Bronchial epithelial cell (primary cell): Measurements from ENCODE around the gene TBX6. TPM values are rescaled to one million over a fixed set of nuclear protein-coding genes. Genes with fewer than 3 reads are reported as not detected.

Experiments
- DNase-seq: peaks from one replicate; pipeline ENCODE4 v3.0.0-alpha.2; 2010; ENCODE audit warnings: low read depth
- FAIRE-seq: peaks from 2 replicates; lab custom pipeline; 2011; peaks lifted over from hg19 to GRCh38; lab: Jason Lieb, UNC
- H3K27me3 ChIP-seq: 2 replicates; pipeline ENCODE4 v1.5.1; 2011; ENCODE audit warnings: low read length; ENCODE audit not compliant: control insufficient read depth, insufficient read depth
- H3K36me3 ChIP-seq: 2 replicates; pipeline ENCODE4 v1.5.1; 2011; ENCODE audit warnings: low read length; ENCODE audit not compliant: control insufficient read depth, insufficient read depth
- H3K4me3 ChIP-seq: 2 replicates; pipeline ENCODE4 v1.5.1; 2011; ENCODE audit warnings: mild to moderate bottlenecking, low read depth, low read length, control low read depth
- total RNA-seq: library from RNA; depleted of rRNA; stranded (reverse); fragments of >200 nt; gene quantifications from 2 replicates; pipeline ENCODE4 v1.2.1, GENCODE V29; 2014
- TF ChIP-seq, protein P1 (sequence below): IDR thresholded peaks from 2 replicates; pipeline ENCODE4 v1.5.1; 2011; ENCODE audit warnings: mild to moderate bottlenecking, moderate library complexity, low read length, control low read depth, inconsistent platforms; ENCODE audit not compliant: insufficient read depth, severe bottlenecking

Gene TBX6
- total RNA-seq, 1 donor from 2014 or later = 0.26 TPM

DNA sequence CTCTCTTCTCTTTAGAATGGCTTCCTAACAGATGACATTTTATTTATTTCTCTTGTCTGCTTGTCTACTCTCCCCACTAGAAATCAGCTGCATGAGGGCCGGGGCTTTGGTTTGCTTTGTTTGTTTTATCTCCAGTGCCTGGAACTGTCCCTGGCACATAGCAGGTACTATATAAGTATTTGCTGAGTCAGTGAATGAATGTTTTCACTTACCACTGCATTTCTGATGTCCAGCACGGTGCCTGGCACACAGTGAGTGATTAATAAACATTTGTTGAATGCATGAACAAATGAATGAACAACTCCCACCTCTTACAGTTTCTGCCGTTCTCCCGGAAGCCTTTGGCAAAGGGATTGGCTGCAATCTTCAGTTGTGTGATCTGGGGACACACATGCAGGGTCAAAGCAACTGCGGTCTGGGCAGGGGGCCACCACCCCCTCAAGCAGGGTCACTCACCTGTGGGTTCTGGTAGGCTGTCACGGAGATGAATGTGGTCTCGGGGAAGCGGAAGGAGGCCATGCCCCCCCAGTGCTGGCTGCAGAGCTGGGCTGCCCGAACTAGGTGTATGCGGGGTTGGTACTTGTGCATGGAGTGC is 3.4 kb downstream of the TBX6 start:
- TF ChIP-seq, protein P1, sequence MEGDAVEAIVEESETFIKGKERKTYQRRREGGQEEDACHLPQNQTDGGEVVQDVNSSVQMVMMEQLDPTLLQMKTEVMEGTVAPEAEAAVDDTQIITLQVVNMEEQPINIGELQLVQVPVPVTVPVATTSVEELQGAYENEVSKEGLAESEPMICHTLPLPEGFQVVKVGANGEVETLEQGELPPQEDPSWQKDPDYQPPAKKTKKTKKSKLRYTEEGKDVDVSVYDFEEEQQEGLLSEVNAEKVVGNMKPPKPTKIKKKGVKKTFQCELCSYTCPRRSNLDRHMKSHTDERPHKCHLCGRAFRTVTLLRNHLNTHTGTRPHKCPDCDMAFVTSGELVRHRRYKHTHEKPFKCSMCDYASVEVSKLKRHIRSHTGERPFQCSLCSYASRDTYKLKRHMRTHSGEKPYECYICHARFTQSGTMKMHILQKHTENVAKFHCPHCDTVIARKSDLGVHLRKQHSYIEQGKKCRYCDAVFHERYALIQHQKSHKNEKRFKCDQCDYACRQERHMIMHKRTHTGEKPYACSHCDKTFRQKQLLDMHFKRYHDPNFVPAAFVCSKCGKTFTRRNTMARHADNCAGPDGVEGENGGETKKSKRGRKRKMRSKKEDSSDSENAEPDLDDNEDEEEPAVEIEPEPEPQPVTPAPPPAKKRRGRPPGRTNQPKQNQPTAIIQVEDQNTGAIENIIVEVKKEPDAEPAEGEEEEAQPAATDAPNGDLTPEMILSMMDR = no peak
- H3K27me3 ChIP-seq = no peaks in the 10 kb centered on the region
- FAIRE-seq = no peak
- peaks cover 16% of the 10 kb centered on the region for H3K36me3 ChIP-seq
- no peak overlapping the region for H3K4me3 ChIP-seq
- DNase-seq = no peak

DNA sequence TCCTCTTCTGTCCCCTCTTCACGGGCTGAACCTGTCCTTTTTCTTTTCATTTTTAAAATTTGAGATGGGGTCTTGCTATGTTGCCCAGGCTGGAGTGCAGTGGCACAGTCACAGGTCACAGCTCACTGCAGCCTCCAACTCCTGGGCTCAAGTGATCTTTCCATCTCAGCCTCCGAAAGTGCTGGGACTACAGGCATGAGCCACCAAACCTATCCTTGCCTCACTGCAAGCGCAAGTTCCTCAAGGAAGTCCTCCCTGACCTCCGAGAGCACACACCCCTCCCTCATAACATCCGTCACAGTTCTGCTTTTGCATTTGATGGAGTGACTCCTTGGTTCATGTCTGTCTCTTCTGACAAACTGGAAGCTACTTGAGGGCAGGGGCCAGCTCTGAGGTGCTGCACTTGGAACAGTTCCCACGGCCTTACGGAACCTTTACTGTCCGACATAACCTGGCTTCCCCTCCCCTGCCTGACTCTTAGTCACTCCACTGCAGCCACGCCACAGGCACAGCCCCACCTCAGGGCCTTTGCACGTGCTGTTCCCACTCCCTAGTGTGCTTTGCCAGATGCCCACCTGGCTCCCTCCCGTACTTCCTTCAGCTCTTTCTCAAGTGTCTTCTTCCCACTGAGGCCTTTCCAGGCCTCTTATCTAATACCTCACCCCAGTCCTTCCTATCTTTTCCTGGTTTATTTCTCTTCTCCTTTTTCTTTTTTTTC is 4.4 kb downstream of the TBX6 start:
- no peak overlapping the region for H3K4me3 ChIP-seq
- TF ChIP-seq, protein P1 = no peak
- peaks cover 25% of the 10 kb centered on the region for H3K36me3 ChIP-seq
- FAIRE-seq = peak; percentile 32
- H3K27me3 ChIP-seq = no peaks in the 10 kb centered on the region
- no peak for DNase-seq

DNA sequence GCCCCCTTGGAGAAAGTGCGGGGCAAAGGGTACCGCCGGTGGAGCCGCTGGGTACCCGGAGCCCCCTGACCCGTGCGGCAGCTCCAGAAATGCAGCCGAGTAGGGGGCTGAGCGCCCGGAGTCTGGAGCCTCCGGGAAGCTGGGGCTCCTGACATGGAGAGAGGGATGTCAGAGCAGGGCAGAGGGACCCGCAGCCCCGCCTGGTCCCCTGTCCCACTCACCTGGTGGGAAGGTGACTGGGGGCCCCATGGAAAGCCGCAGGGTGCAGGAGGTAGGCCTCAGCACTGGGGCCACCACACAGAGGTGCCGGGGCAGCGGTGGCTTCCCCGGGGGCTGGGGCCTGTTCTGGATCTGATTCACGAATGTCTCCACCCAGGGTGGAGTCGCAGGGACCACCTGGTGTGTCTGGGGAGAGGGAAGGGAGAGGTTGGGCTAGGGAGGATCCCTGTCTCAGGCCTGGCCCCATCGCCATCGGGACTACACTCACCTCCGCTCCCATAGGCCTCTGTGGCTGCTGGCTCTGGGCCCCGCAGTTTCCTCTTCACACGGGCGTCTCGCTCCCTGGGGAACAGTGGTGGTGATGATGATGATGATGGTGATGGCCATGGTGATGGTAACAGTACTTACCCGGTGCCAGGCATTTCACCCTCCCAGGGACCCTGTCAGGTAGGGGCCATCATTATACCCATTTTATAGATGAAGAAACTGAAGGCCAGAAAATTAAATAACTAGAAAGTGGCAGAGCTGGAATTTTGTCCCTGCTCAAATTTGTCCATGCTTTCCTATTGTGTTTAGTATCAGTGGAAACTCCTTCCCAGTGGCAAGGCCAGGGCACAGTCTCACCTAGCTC is 5.2 kb downstream of the TBX6 start:
- DNase-seq = no peak
- Histone ChIP-seq H3K27me3 (no peaks in the 10 kb centered on the region), H3K4me3 (no peak overlapping the region), H3K36me3 (peaks cover 29% of the 10 kb centered on the region)
- no peak for FAIRE-seq
- TF ChIP-seq, protein P1 = no peak

- H3K4me3 ChIP-seq = no peak overlapping the region
- FAIRE-seq = no peak
- H3K36me3 ChIP-seq = peaks cover 33% of the 10 kb centered on the region
- DNase-seq = no peak
- H3K27me3 ChIP-seq = no peaks in the 10 kb centered on the region
- TF ChIP-seq, protein P1 = no peak
Measured at GRCh38 chr16:30085820-30086219, 5.9 kb downstream of the TBX6 start.

DNA sequence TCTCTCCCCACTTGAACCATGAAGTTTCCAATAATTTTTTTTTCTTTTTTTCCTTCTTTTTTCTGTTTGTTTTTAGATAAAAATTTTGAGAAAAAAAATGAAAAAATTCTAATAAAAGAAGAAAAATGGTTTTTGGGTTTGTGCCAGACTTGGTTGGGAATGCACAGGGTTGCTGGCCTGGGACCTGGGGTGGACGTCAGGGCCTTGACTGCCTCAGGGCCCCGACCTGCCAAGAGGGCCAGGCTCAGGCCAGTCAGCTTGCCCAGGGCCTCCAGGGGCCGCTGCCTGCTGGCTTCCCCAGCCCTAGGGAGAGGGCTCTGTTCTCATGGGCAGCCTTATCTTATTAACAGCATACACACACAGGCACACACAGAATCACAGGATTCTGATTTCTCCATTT is 6.5 kb downstream of the TBX6 start:
- TF ChIP-seq, protein P1 = no peak
- H3K4me3 ChIP-seq = no peak overlapping the region
- H3K27me3 ChIP-seq = no peaks in the 10 kb centered on the region
- FAIRE-seq (no peak), DNase-seq (no peak)
- H3K36me3 ChIP-seq = peaks cover 35% of the 10 kb centered on the region
